Measurements from ENCODE around the gene AVEN. TPM values are rescaled to one million over a fixed set of nuclear protein-coding genes. Genes with fewer than 3 reads are reported as not detected.
A peak's percentile ranks its signal among the peaks of the same experiment; 100 is the strongest.

Gene AVEN
- total RNA-seq, 1 donor from 2014 or later: 13.8 TPM

DNA sequence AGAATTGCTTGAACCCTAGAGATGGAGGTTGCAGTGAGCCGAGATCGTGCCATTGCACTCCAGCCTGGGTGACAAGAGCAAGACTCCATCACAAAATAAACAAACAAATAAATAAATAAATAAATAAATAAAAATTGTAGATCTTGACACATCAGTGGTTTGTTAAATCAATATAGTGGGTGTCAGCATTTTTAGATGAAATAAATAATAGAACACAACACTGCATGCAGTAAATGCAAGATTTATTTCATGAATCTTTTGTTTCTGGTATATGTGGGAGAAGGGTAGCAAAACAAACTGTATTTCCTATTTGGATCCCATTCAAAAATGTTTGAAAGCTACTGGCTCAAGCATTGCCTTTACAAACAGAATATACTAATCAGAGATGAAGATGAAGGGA, 106.3 kb downstream of the AVEN start:
- Mint-ChIP-seq H3K36me3 (ENCODE audit: unreplicated experiment) (no peaks in the 10 kb centered on the region), H3K27ac (ENCODE audit: unreplicated experiment) (no peak overlapping the region), H3K4me3 (ENCODE audit: unreplicated experiment) (no peak overlapping the region), H3K27me3 (ENCODE audit: unreplicated experiment) (no peaks in the 10 kb centered on the region), H3K9me3 (ENCODE audit: unreplicated experiment) (no peaks in the 10 kb centered on the region), H3K4me1 (ENCODE audit: low read depth, unreplicated experiment) (no peaks in the 10 kb centered on the region)
- TF ChIP-seq, protein P1, sequence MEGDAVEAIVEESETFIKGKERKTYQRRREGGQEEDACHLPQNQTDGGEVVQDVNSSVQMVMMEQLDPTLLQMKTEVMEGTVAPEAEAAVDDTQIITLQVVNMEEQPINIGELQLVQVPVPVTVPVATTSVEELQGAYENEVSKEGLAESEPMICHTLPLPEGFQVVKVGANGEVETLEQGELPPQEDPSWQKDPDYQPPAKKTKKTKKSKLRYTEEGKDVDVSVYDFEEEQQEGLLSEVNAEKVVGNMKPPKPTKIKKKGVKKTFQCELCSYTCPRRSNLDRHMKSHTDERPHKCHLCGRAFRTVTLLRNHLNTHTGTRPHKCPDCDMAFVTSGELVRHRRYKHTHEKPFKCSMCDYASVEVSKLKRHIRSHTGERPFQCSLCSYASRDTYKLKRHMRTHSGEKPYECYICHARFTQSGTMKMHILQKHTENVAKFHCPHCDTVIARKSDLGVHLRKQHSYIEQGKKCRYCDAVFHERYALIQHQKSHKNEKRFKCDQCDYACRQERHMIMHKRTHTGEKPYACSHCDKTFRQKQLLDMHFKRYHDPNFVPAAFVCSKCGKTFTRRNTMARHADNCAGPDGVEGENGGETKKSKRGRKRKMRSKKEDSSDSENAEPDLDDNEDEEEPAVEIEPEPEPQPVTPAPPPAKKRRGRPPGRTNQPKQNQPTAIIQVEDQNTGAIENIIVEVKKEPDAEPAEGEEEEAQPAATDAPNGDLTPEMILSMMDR (IDR thresholded peaks at IDR 0.05; ENCODE audit: partially characterized antibody, unreplicated experiment): no peak
- DNase-seq: no peak

DNA sequence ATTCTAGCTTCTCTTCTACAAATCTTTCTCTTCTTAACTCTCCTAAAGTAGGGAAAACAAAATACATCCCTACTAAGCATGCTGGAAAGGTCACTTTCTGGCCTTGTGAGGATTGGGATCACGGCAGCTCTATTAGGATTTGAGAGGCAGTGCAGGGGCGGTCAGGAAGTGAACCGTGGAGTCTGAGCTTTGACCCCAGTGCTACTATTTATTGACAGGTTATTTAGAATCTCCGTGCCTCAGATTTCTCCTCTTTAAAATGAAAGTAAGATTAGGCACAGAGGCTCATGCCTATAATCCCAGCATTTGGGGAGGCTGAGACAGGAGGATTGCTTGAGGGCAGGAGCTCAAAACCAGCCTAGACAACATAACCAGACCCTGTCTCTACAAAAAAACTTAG, 112.7 kb downstream of the AVEN start:
- H3K4me1 Mint-ChIP-seq (ENCODE audit: low read depth, unreplicated experiment): no peaks in the 10 kb centered on the region
- no peak for DNase-seq
- H3K36me3 Mint-ChIP-seq (ENCODE audit: unreplicated experiment): peaks cover 4% of the 10 kb centered on the region

DNA sequence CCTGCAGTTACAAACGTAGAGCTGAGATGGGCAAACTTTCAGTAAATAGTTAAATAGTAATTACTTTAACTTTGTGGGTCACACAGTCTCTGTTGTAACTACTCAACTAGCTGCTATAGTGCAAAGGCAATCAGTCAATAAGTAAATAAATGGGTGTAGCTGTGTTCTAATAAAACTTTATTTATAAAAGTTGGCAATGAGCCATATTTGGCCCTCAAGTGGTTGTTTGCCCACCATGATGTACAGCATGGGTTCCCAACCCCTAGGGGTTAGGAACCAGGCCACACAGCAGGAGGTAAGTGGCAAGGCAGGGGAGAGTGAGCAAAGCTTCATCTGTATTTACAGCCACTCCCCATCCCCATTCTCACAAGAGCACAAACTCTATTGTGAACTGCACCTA, 115.6 kb downstream of the AVEN start:
- Mint-ChIP-seq H3K9me3 (ENCODE audit: unreplicated experiment) (no peaks in the 10 kb centered on the region), H3K27me3 (ENCODE audit: unreplicated experiment) (no peaks in the 10 kb centered on the region), H3K4me3 (ENCODE audit: unreplicated experiment) (no peak overlapping the region), H3K27ac (ENCODE audit: unreplicated experiment) (no peak overlapping the region), H3K36me3 (ENCODE audit: unreplicated experiment) (peaks cover 4% of the 10 kb centered on the region), H3K4me1 (ENCODE audit: low read depth, unreplicated experiment) (no peaks in the 10 kb centered on the region)
- TF ChIP-seq, protein P1 (IDR thresholded peaks at IDR 0.05; ENCODE audit: partially characterized antibody, unreplicated experiment): no peak
- no peak for DNase-seq

More for the DNA sequence above, 112.7 kb downstream of the AVEN start:
- H3K27ac Mint-ChIP-seq (ENCODE audit: unreplicated experiment): no peak overlapping the region
- H3K4me3 Mint-ChIP-seq (ENCODE audit: unreplicated experiment): no peak overlapping the region
- H3K27me3 Mint-ChIP-seq (ENCODE audit: unreplicated experiment): no peaks in the 10 kb centered on the region
- TF ChIP-seq, protein P1 (IDR thresholded peaks at IDR 0.05; ENCODE audit: partially characterized antibody, unreplicated experiment): no peak
- no peaks in the 10 kb centered on the region for H3K9me3 Mint-ChIP-seq (ENCODE audit: unreplicated experiment)

DNA sequence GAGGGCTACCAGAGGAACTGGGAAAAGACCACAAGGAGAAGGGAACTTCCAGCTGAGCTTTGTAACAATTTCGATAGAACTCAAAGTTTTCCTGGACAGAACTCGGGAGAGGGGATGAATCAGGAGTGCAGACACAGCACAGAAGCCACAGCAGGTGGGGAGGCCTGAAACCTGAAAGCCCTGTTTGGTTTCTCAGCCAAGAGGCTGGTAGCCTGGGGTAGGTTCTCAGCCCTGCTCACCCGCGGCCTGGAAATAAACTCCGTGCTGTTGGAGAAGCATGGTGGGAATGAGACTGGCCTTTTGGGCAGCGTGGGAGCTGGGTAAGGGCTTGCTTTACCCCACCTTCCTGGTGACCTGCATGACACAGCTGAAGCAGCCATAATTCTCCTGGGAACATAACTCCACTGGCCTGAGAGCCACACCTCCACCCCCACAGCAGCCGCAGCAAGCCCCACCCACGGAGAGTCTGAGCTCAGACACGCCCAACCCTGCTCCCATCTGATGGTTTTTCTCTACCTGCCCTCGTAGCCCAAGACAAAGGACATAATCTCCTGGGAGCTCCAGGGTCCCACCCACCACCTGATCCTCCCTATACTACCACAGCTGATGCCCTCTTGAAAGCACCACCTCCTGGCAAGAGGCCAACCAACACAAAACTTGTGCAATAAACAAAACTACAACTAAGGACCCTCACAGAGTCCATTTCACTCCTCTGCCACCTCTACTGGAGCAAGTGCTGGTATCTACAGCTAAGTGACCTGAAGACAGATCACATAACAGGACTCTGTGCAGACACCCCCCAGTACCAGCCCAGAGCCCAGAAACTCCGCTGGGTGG, 123.2 kb downstream of the AVEN start:
- DNase-seq: peak; percentile 14
- H3K4me3 Mint-ChIP-seq (ENCODE audit: unreplicated experiment): no peak overlapping the region
- H3K9me3 Mint-ChIP-seq (ENCODE audit: unreplicated experiment): no peaks in the 10 kb centered on the region
- peaks cover 4% of the 10 kb centered on the region for H3K27me3 Mint-ChIP-seq (ENCODE audit: unreplicated experiment)
- H3K4me1 Mint-ChIP-seq (ENCODE audit: low read depth, unreplicated experiment): peaks cover 3% of the 10 kb centered on the region
- no peaks in the 10 kb centered on the region for H3K36me3 Mint-ChIP-seq (ENCODE audit: unreplicated experiment)
- TF ChIP-seq, protein P1 (IDR thresholded peaks at IDR 0.05; ENCODE audit: partially characterized antibody, unreplicated experiment): no peak
- no peak overlapping the region for H3K27ac Mint-ChIP-seq (ENCODE audit: unreplicated experiment)

DNA sequence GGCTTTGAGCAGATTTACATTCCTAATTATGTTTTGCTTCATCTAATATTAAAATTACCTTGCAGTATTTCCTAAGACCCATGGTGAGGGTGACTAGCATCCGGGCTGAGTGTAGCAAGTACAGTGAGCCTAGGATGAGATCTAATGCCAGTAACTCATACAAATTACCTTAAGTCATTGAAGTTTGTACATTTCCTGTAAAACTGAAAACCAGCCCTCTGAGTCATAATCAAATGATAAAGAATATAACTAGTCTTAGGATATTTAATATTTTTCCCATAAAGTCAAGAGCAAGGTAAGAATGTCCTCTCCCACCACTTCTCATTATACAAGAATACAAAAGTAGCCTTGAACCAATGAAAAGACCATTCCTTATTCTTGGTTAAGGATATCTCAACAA, 125.5 kb downstream of the AVEN start:
- TF ChIP-seq, protein P1 (IDR thresholded peaks at IDR 0.05; ENCODE audit: partially characterized antibody, unreplicated experiment): no peak
- H3K4me1 Mint-ChIP-seq (ENCODE audit: low read depth, unreplicated experiment): peaks cover 3% of the 10 kb centered on the region
- H3K4me3 Mint-ChIP-seq (ENCODE audit: unreplicated experiment): no peak overlapping the region

More for the DNA sequence above, 125.5 kb downstream of the AVEN start:
- DNase-seq: no peak
- Mint-ChIP-seq H3K9me3 (ENCODE audit: unreplicated experiment) (no peaks in the 10 kb centered on the region), H3K27me3 (ENCODE audit: unreplicated experiment) (peaks cover 4% of the 10 kb centered on the region), H3K36me3 (ENCODE audit: unreplicated experiment) (no peaks in the 10 kb centered on the region), H3K27ac (ENCODE audit: unreplicated experiment) (no peak overlapping the region)
